GM21576 (cell line): ENCODE results near the gene SMPD3.

Source experiments
- ATAC-seq: cut with Tn5 transposase; IDR thresholded peaks from one replicate; pipeline ENCODE4 v1.9.1; 2021; ENCODE audit warnings: mild to moderate bottlenecking, moderate library complexity; ENCODE audit not compliant: unreplicated experiment

The SMPD3 gene

GRCh38 chr16:68385371-68385770, 62.9 kb downstream of the SMPD3 start:
- ATAC-seq = no peak

- ATAC-seq = no peak
Observed at GRCh38 chr16:68384288-68385161, 63.8 kb downstream of the SMPD3 start.

- ATAC-seq = no peak
Observed at GRCh38 chr16:68383858-68384257, 64.5 kb downstream of the SMPD3 start.

GRCh38 chr16:68382296-68382718, 66.0 kb downstream of the SMPD3 start:
- ATAC-seq = no peak

GRCh38 chr16:68381363-68381724, 67.0 kb downstream of the SMPD3 start:
- no peak for ATAC-seq

GRCh38 chr16:68380676-68381362, 67.5 kb downstream of the SMPD3 start:
- ATAC-seq = no peak

GRCh38 chr16:68380348-68380670, 68.0 kb downstream of the SMPD3 start:
- no peak for ATAC-seq

GRCh38 chr16:68379472-68380347, 68.6 kb downstream of the SMPD3 start:
- ATAC-seq = no peak

- ATAC-seq = no peak
Observed at GRCh38 chr16:68378436-68379415, 69.6 kb downstream of the SMPD3 start.

GRCh38 chr16:68377667-68378393, 70.5 kb downstream of the SMPD3 start:
- ATAC-seq = no peak

- no peak for ATAC-seq
Observed at GRCh38 chr16:68377221-68377620, 71.1 kb downstream of the SMPD3 start.

- ATAC-seq = no peak
Observed at GRCh38 chr16:68376590-68376989, 71.7 kb downstream of the SMPD3 start.

- ATAC-seq = no peak
Observed at GRCh38 chr16:68375801-68376536, 72.3 kb downstream of the SMPD3 start.

GRCh38 chr16:68374961-68375660, 73.2 kb downstream of the SMPD3 start:
- no peak for ATAC-seq

- no peak for ATAC-seq
Observed at GRCh38 chr16:68374246-68374805, 74.0 kb downstream of the SMPD3 start.

- ATAC-seq = no peak
Observed at GRCh38 chr16:68373528-68374245, 74.6 kb downstream of the SMPD3 start.

GRCh38 chr16:68372806-68373205, 75.5 kb downstream of the SMPD3 start:
- no peak for ATAC-seq
